Vagina (tissue), 2 donors: ENCODE data around the gene TBC1D8.

Source experiments
- CTCF ChIP-seq, 3 experiments: fragments of 450-650 bp in 2 of 3; fragments of 200-600 bp in 1 of 3; sonication (generic) in 1 of 3; IDR thresholded peaks; one replicate each; pipeline ENCODE4 v1.5.1; 2017 to 2019; ENCODE audit warnings: antibody characterized with exemption in 3 of 3, mild to moderate bottlenecking in 2 of 3, moderate library complexity in 2 of 3
- POLR2A ChIP-seq, 2 donors: fragments of 450-650 bp; IDR thresholded peaks; one replicate each; pipeline ENCODE4 v1.6.1; 2017; ENCODE audit warnings: antibody characterized with exemption in 2 of 2, mild to moderate bottlenecking in 2 of 2, moderate library complexity in 2 of 2
- POLR2AphosphoS5 ChIP-seq, 2 donors: sonication (generic); formaldehyde crosslinking; IDR thresholded peaks; one replicate each; pipeline ENCODE4 v1.9.0; 2017; ENCODE audit warnings: antibody characterized with exemption in 2 of 2, mild to moderate bottlenecking in 2 of 2, low read depth in 1 of 2; ENCODE audit not compliant: insufficient read depth in 1 of 2

- TF ChIP-seq CTCF (IDR thresholded peaks at IDR 0.05) (no peak), POLR2A (IDR thresholded peaks at IDR 0.05) (no peak), POLR2AphosphoS5 (IDR thresholded peaks at IDR 0.05; ENCODE audit: insufficient read depth in 1 of 2, low read depth in 1 of 2) (no peak)
Observed at GRCh38 chr2:101045330-101045729, 105.9 kb downstream of the TBC1D8 start.
